ENCODE measurements around the gene TMEM186.
"Not testable (repeated sequence)": the region's sequence is repeated elsewhere in the genome, so short reads cannot be mapped to it uniquely, and the experiment has no call there.

TMEM186 gene

GRCh38 chr16:8768283-8768682, 29.2 kb downstream of the TMEM186 start:
- no peak for DNase-seq

- no peak for DNase-seq
Observed at GRCh38 chr16:8767176-8767575, 30.3 kb downstream of the TMEM186 start.

- DNase-seq: no peak
Observed at GRCh38 chr16:8764525-8765250, 32.8 kb downstream of the TMEM186 start.

GRCh38 chr16:8763899-8764298, 33.5 kb downstream of the TMEM186 start:
- no peak for DNase-seq

GRCh38 chr16:8763083-8763482, 34.4 kb downstream of the TMEM186 start:
- DNase-seq: no peak

GRCh38 chr16:8762254-8762653, 35.2 kb downstream of the TMEM186 start:
- DNase-seq: no peak

- no peak for DNase-seq
Observed at GRCh38 chr16:8761078-8761477, 36.4 kb downstream of the TMEM186 start.

- no peak for DNase-seq
Observed at GRCh38 chr16:8760021-8760420, 37.4 kb downstream of the TMEM186 start.

- DNase-seq: no peak
Observed at GRCh38 chr16:8758022-8758421, 39.4 kb downstream of the TMEM186 start.

GRCh38 chr16:8756755-8757154, 40.7 kb downstream of the TMEM186 start:
- no peak for DNase-seq

- DNase-seq: no peak
Observed at GRCh38 chr16:8753416-8754054, 43.9 kb downstream of the TMEM186 start.

GRCh38 chr16:8752706-8753105, 44.7 kb downstream of the TMEM186 start:
- DNase-seq: no peak

- DNase-seq: no peak
Observed at GRCh38 chr16:8751481-8752311, 45.7 kb downstream of the TMEM186 start.

- DNase-seq: not testable (repeated sequence)
Observed at GRCh38 chr16:8748944-8749343, 48.5 kb downstream of the TMEM186 start.
